ENCODE results near the gene REG4.

DNA sequence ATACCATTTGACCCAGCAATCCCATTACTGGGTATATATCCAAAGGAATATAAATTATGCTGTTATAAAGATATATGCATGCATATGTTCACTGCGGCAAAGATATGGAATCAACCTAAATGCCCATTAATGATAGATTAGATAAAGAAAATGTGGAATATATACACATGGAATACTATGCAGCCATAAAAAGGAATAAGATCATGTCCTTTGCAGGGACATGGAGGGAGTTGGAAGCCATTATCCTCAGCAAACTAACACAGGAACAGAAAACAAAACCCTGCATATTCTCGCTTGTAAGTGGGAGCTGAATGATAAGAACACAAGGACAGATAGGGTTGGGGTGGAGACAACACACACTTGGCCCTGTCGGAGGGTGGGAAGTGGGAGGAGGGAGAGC lies 19.8 kb upstream of the REG4 start:
- TF ChIP-seq MXI1 (IDR thresholded peaks at IDR 0.05; ENCODE audit: low read depth, low read length) (no peak), SIX5 (IDR thresholded peaks at IDR 0.05; ENCODE audit: low read depth, low read length, severe bottlenecking) (no peak)
- TF ChIP-seq, protein P1, sequence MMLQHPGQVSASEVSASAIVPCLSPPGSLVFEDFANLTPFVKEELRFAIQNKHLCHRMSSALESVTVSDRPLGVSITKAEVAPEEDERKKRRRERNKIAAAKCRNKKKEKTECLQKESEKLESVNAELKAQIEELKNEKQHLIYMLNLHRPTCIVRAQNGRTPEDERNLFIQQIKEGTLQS (IDR thresholded peaks at IDR 0.05; ENCODE audit: borderline replicate concordance, extremely low read depth, low read depth, low read length): no peak

Data from GM12878 (cell line).